IPS-15b (cell line): ENCODE data around the gene GALR1.
"Not testable (repeated sequence)": the region's sequence is repeated elsewhere in the genome, so short reads cannot be mapped to it uniquely, and the experiment has no call there.

ENCODE experiments used
- H3K27me3 ChIP-seq: one replicate; pipeline ENCODE4 v1.6.1; 2013; ENCODE audit warnings: low read length; ENCODE audit not compliant: control insufficient read depth, insufficient read depth
- H3K36me3 ChIP-seq: one replicate; pipeline ENCODE4 v1.6.1; 2013; ENCODE audit warnings: low read length; ENCODE audit not compliant: control insufficient read depth, insufficient read depth
- H3K4me1 ChIP-seq: one replicate; pipeline ENCODE4 v1.6.1; 2013; ENCODE audit warnings: mild to moderate bottlenecking, low read length; ENCODE audit not compliant: control insufficient read depth, insufficient read depth
- H3K4me3 ChIP-seq: one replicate; pipeline ENCODE4 v1.5.1; 2013; ENCODE audit warnings: low read depth, low read length
- H3K9ac ChIP-seq: one replicate; pipeline ENCODE4 v1.6.1; 2013; ENCODE audit warnings: low read depth, mild to moderate bottlenecking, low read length
- H3K9me3 ChIP-seq: one replicate; pipeline ENCODE4 v1.6.1; 2013; ENCODE audit warnings: mild to moderate bottlenecking, low read length; ENCODE audit not compliant: control insufficient read depth, insufficient read depth

The GALR1 gene

GRCh38 chr18:77220726-77221125 is 28.9 kb upstream of the GALR1 start:
- no peak overlapping the region for H3K9ac ChIP-seq
- no peaks in the 10 kb centered on the region for H3K27me3 ChIP-seq
- no peaks in the 10 kb centered on the region for H3K4me1 ChIP-seq
- peaks cover 3% of the 10 kb centered on the region for H3K36me3 ChIP-seq
- no peaks in the 10 kb centered on the region for H3K9me3 ChIP-seq
- no peak overlapping the region for H3K4me3 ChIP-seq

- no peak overlapping the region for H3K9ac ChIP-seq
- H3K4me3 ChIP-seq, result no peak overlapping the region
- H3K27me3 ChIP-seq, result no peaks in the 10 kb centered on the region
- no peaks in the 10 kb centered on the region for H3K4me1 ChIP-seq
- no peaks in the 10 kb centered on the region for H3K9me3 ChIP-seq
- H3K36me3 ChIP-seq, result peaks cover 3% of the 10 kb centered on the region
Measured at GRCh38 chr18:77222464-77222863, 27.2 kb upstream of the GALR1 start.

- H3K27me3 ChIP-seq, result no peaks in the 10 kb centered on the region
- H3K36me3 ChIP-seq, result peaks cover 3% of the 10 kb centered on the region
- no peak overlapping the region for H3K4me3 ChIP-seq
- no peaks in the 10 kb centered on the region for H3K4me1 ChIP-seq
- no peaks in the 10 kb centered on the region for H3K9me3 ChIP-seq
- H3K9ac ChIP-seq, result no peak overlapping the region
Measured at GRCh38 chr18:77223221-77223639, 26.4 kb upstream of the GALR1 start.

- peaks cover under 1% of the 10 kb centered on the region for H3K36me3 ChIP-seq
- H3K9ac ChIP-seq, result no peak overlapping the region
- H3K27me3 ChIP-seq, result no peaks in the 10 kb centered on the region
- no peaks in the 10 kb centered on the region for H3K9me3 ChIP-seq
- H3K4me3 ChIP-seq, result no peak overlapping the region
- H3K4me1 ChIP-seq, result no peaks in the 10 kb centered on the region
Measured at GRCh38 chr18:77223653-77224052, 26.0 kb upstream of the GALR1 start.

- H3K9ac ChIP-seq, result no peak overlapping the region
- no peaks in the 10 kb centered on the region for H3K9me3 ChIP-seq
- H3K4me3 ChIP-seq, result no peak overlapping the region
- no peaks in the 10 kb centered on the region for H3K27me3 ChIP-seq
- H3K36me3 ChIP-seq, result no peaks in the 10 kb centered on the region
- H3K4me1 ChIP-seq, result no peaks in the 10 kb centered on the region
Measured at GRCh38 chr18:77230645-77231044, 19.0 kb upstream of the GALR1 start.

GRCh38 chr18:77234504-77235365 is 14.9 kb upstream of the GALR1 start:
- Histone ChIP-seq H3K36me3 (no peaks in the 10 kb centered on the region), H3K9ac (no peak overlapping the region), H3K27me3 (no peaks in the 10 kb centered on the region), H3K4me3 (no peak overlapping the region), H3K9me3 (peaks cover 16% of the 10 kb centered on the region), H3K4me1 (no peaks in the 10 kb centered on the region)

- not testable (repeated sequence) for H3K9ac ChIP-seq, H3K4me1 ChIP-seq, H3K4me3 ChIP-seq, H3K27me3 ChIP-seq, H3K36me3 ChIP-seq
- peaks cover 17% of the 10 kb centered on the region for H3K9me3 ChIP-seq
Measured at GRCh38 chr18:77239285-77239684, 10.4 kb upstream of the GALR1 start.

- Histone ChIP-seq H3K27me3 (peaks cover 47% of the 10 kb centered on the region), H3K36me3 (no peaks in the 10 kb centered on the region), H3K4me1 (peaks cover 2% of the 10 kb centered on the region), H3K9me3 (no peaks in the 10 kb centered on the region), H3K9ac (no peak overlapping the region), H3K4me3 (peak overlapping the region; percentile 73)
Measured at GRCh38 chr18:77248873-77249568, 627 bp upstream of the GALR1 start.

- peaks cover 47% of the 10 kb centered on the region for H3K27me3 ChIP-seq
- H3K9ac ChIP-seq, result no peak overlapping the region
- H3K4me3 ChIP-seq, result peak overlapping the region; percentile 73
- no peaks in the 10 kb centered on the region for H3K36me3 ChIP-seq
- H3K9me3 ChIP-seq, result no peaks in the 10 kb centered on the region
- H3K4me1 ChIP-seq, result peaks cover 5% of the 10 kb centered on the region
Measured at GRCh38 chr18:77250501-77250925, 865 bp downstream of the GALR1 start.

GRCh38 chr18:77250926-77251729 is 1.5 kb downstream of the GALR1 start:
- H3K9ac ChIP-seq, result peak overlapping the region; percentile 5
- peaks cover 47% of the 10 kb centered on the region for H3K27me3 ChIP-seq
- no peaks in the 10 kb centered on the region for H3K36me3 ChIP-seq

GRCh38 chr18:77251730-77252050 is 2.0 kb downstream of the GALR1 start:
- Histone ChIP-seq H3K27me3 (peaks cover 46% of the 10 kb centered on the region), H3K4me3 (peak overlapping the region; percentile 73), H3K36me3 (no peaks in the 10 kb centered on the region), H3K9ac (peak overlapping the region; percentile 5), H3K9me3 (no peaks in the 10 kb centered on the region), H3K4me1 (peaks cover 5% of the 10 kb centered on the region)

More at GRCh38 chr18:77250926-77251729, 1.5 kb downstream of the GALR1 start:
- H3K4me1 ChIP-seq, result peaks cover 5% of the 10 kb centered on the region
- H3K4me3 ChIP-seq, result peak overlapping the region; percentile 73
- H3K9me3 ChIP-seq, result no peaks in the 10 kb centered on the region
